Progenitor cell of endocrine pancreas (in vitro differentiated cells): ENCODE measurements around the gene NFAM1. TPM values are rescaled to one million over a fixed set of nuclear protein-coding genes. Genes with fewer than 3 reads are reported as not detected.

Source experiments
- DNase-seq: peaks from one replicate; pipeline ENCODE4 v3.0.0; 2021; ENCODE audit warnings: low spot score; ENCODE audit not compliant: unreplicated experiment
- H3K27ac Mint-ChIP-seq: 2 replicates; pipeline ENCODE4 v1.8.0; 2021; ENCODE audit warnings: mild to moderate bottlenecking, moderate library complexity, mixed read lengths
- H3K27me3 Mint-ChIP-seq: 2 replicates; pipeline ENCODE4 v1.8.0; 2021; ENCODE audit warnings: mixed read lengths
- H3K36me3 Mint-ChIP-seq: 2 replicates; pipeline ENCODE4 v1.8.0; 2022; ENCODE audit warnings: mixed read lengths; ENCODE audit not compliant: insufficient read depth
- H3K4me1 Mint-ChIP-seq: 2 replicates; pipeline ENCODE4 v1.8.0; 2021; ENCODE audit warnings: low read depth, mixed read lengths
- H3K4me3 Mint-ChIP-seq: 2 replicates; pipeline ENCODE4 v1.8.0; 2021; ENCODE audit warnings: low read depth, mild to moderate bottlenecking, moderate library complexity, mixed read lengths
- H3K9me3 Mint-ChIP-seq: 2 replicates; pipeline ENCODE4 v1.8.0; 2021; ENCODE audit warnings: low read depth, mixed read lengths
- CTCF ChIP-seq: fragments of 200-600 bp; sonication (generic); IDR thresholded peaks from one replicate; pipeline ENCODE4 v1.5.0; 2021; ENCODE audit warnings: antibody characterized with exemption, mild to moderate bottlenecking; ENCODE audit not compliant: unreplicated experiment
- total RNA-seq: library from RNA; stranded (reverse); gene quantifications from 2 replicates; pipeline ENCODE4 v1.2.1, GENCODE V29; 2021

Gene NFAM1
- total RNA-seq, 1 donor from 2014 or later: 0.31 TPM

- Mint-ChIP-seq H3K27ac (no peak overlapping the region), H3K4me3 (no peak overlapping the region), H3K27me3 (peaks cover 18% of the 10 kb centered on the region), H3K36me3 (no peaks in the 10 kb centered on the region), H3K4me1 (peaks cover 4% of the 10 kb centered on the region), H3K9me3 (no peaks in the 10 kb centered on the region)
- no peak for TF ChIP-seq CTCF
- no peak for DNase-seq
These were observed 13.4 kb downstream of the NFAM1 start for GRCh38 chr22:42418811-42419242.

GRCh38 chr22:42417645-42418305 is 14.4 kb downstream of the NFAM1 start:
- Mint-ChIP-seq H3K9me3 (no peaks in the 10 kb centered on the region), H3K27me3 (peaks cover 18% of the 10 kb centered on the region), H3K36me3 (no peaks in the 10 kb centered on the region), H3K27ac (no peak overlapping the region), H3K4me3 (no peak overlapping the region), H3K4me1 (peaks cover 7% of the 10 kb centered on the region)
- TF ChIP-seq CTCF: no peak
- DNase-seq: no peak

- H3K36me3 Mint-ChIP-seq: no peaks in the 10 kb centered on the region
- peaks cover 18% of the 10 kb centered on the region for H3K27me3 Mint-ChIP-seq
- H3K4me1 Mint-ChIP-seq: peaks cover 13% of the 10 kb centered on the region
- no peak for TF ChIP-seq CTCF
- no peak overlapping the region for H3K27ac Mint-ChIP-seq
- no peak overlapping the region for H3K4me3 Mint-ChIP-seq
- no peak for DNase-seq
- no peaks in the 10 kb centered on the region for H3K9me3 Mint-ChIP-seq
These were observed 15.5 kb downstream of the NFAM1 start for GRCh38 chr22:42416671-42417230.

DNA sequence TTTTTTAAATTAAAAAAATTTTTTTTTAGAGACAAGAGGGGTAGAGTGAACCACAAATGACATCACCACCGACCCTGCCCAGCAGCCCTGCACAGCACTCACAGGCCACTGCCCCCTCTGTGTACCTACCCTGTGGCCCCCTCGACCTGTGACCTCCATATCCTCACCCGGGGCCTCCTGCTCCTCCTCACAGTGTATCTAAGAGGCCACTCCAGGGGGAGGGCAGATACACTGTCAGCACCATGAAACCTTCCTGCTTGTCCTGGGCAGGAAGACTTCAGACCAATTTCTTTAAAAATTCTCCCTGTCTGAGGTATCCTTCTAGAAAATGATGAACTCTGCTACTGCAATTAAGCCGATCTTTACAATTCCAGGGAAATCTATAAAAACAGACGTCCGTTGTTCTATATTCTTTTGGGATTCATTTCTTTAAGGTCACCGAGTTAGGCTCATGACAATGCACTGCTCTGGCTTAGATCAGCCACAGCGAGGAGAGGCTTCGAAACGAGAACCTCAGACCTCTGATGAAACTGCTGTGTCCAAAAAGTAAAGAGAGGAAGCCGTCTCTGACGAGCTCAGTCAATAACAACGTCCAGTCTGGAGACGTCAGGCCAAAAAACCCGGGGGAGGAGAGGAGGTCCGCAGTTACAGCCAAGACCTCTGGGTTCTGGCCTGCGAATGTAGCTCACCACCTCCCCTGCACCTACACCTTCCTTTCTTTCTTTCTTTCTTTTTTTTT is 17.5 kb downstream of the NFAM1 start:
- DNase-seq: no peak
- TF ChIP-seq CTCF: no peak
- no peaks in the 10 kb centered on the region for H3K9me3 Mint-ChIP-seq
- H3K27ac Mint-ChIP-seq: no peak overlapping the region
- peaks cover 13% of the 10 kb centered on the region for H3K4me1 Mint-ChIP-seq
- no peaks in the 10 kb centered on the region for H3K36me3 Mint-ChIP-seq
- no peak overlapping the region for H3K4me3 Mint-ChIP-seq
- H3K27me3 Mint-ChIP-seq: peaks cover 15% of the 10 kb centered on the region

GRCh38 chr22:42414021-42414420 is 18.2 kb downstream of the NFAM1 start:
- Mint-ChIP-seq H3K4me1 (peaks cover 13% of the 10 kb centered on the region), H3K4me3 (no peak overlapping the region), H3K36me3 (no peaks in the 10 kb centered on the region), H3K27ac (no peak overlapping the region), H3K27me3 (peaks cover 11% of the 10 kb centered on the region), H3K9me3 (no peaks in the 10 kb centered on the region)
- TF ChIP-seq CTCF: no peak
- DNase-seq: no peak
